Smooth muscle cell (in vitro differentiated cells): Measurements from ENCODE around the gene MS4A10. TPM values are rescaled to one million over a fixed set of nuclear protein-coding genes. Genes with fewer than 3 reads are reported as not detected.

Source experiments
- DNase-seq: peaks from one replicate; lab custom pipeline; 2025; ENCODE audit not compliant: unreplicated experiment; lab: John Stamatoyannopoulos, UW
- H2AFZ ChIP-seq: fragments of 200-600 bp; sonication (generic); 2 replicates; pipeline ENCODE4 v1.6.0; 2016; ENCODE audit warnings: antibody characterized with exemption, low read depth, mild to moderate bottlenecking
- H3F3A ChIP-seq: fragments of 200-600 bp; sonication (generic); 2 replicates; pipeline ENCODE4 v1.6.0; 2017; ENCODE audit warnings: antibody characterized with exemption, low read depth
- H3K27ac ChIP-seq: fragments of 200-600 bp; sonication (generic); 2 replicates; pipeline ENCODE4 v1.5.1; 2016; ENCODE audit warnings: low read depth, mild to moderate bottlenecking
- H3K27me3 ChIP-seq: fragments of 200-600 bp; sonication (generic); 2 replicates; pipeline ENCODE4 v1.6.1; 2016; ENCODE audit warnings: low read depth, mild to moderate bottlenecking
- H3K36me3 ChIP-seq: fragments of 200-600 bp; sonication (generic); 2 replicates; pipeline ENCODE4 v1.5.1; 2016; ENCODE audit warnings: low read depth
- H3K4me1 ChIP-seq: fragments of 200-600 bp; sonication (generic); 2 replicates; pipeline ENCODE4 v1.5.1; 2016; ENCODE audit warnings: low read depth
- H3K4me2 ChIP-seq: fragments of 200-600 bp; sonication (generic); 2 replicates; pipeline ENCODE4 v1.6.0; 2016; ENCODE audit warnings: mild to moderate bottlenecking
- H3K4me3 ChIP-seq: fragments of 200-600 bp; sonication (generic); 2 replicates; pipeline ENCODE4 v1.5.1; 2016; ENCODE audit warnings: mild to moderate bottlenecking
- H3K79me2 ChIP-seq: fragments of 200-600 bp; sonication (generic); 2 replicates; pipeline ENCODE4 v1.6.0; 2016; ENCODE audit warnings: low read depth, mild to moderate bottlenecking
- H3K9ac ChIP-seq: fragments of 200-600 bp; sonication (generic); 2 replicates; pipeline ENCODE4 v1.6.0; 2016; ENCODE audit warnings: low read depth
- H3K9me3 ChIP-seq: fragments of 200-600 bp; sonication (generic); replicated peaks from 2 replicates; pipeline ENCODE4 v1.5.1; 2016; ENCODE audit warnings: low read depth
- H4K20me1 ChIP-seq: fragments of 200-600 bp; sonication (generic); 2 replicates; pipeline ENCODE4 v1.6.0; 2016; ENCODE audit warnings: low read depth
- CTCF ChIP-seq: fragments of 200-600 bp; sonication (generic); IDR thresholded peaks from 2 replicates; pipeline ENCODE4 v1.5.1; 2017; ENCODE audit warnings: borderline replicate concordance, mild to moderate bottlenecking, antibody characterized with exemption; ENCODE audit not compliant: insufficient read depth, poor library complexity, severe bottlenecking
- WGBS: methylation state at CpG from one replicate; pipeline ENCODE4 v1.1.7; 2016; ENCODE audit warnings: low lambda C conversion rate; 5-methylcytosine and 5-hydroxymethylcytosine counted together
- polyA plus RNA-seq: library from polyadenylated mRNA; unstranded; fragments of >200 nt; fragmentation: Nextera tagmentation; extraction: Ambion mirVana; gene quantifications from 2 replicates; pipeline ENCODE4 v1.2.1, GENCODE V29; 2016
- total RNA-seq: library from RNA; depleted of rRNA; stranded (reverse); fragments of >200 nt; gene quantifications from 2 replicates; pipeline ENCODE4 v1.2.3, GENCODE V29; 2014

MS4A10 gene
- total and polyA plus RNA-seq, 2 experiments from 2014 or later: not detected

GRCh38 chr11:60849641-60850520 is 64.7 kb downstream of the MS4A10 start:
- Histone ChIP-seq H3K27me3 (peaks cover 5% of the 10 kb centered on the region), H4K20me1 (no peaks in the 10 kb centered on the region), H3K4me1 (no peaks in the 10 kb centered on the region), H3K36me3 (no peaks in the 10 kb centered on the region), H3K4me3 (no peak overlapping the region), H3F3A (no peaks in the 10 kb centered on the region), H3K79me2 (peaks cover 4% of the 10 kb centered on the region), H3K27ac (no peak overlapping the region), H3K4me2 (no peak overlapping the region), H3K9ac (no peak overlapping the region), H2AFZ (no peak overlapping the region), H3K9me3 (no peaks in the 10 kb centered on the region)
- no peak for TF ChIP-seq CTCF
- WGBS: 97% methylated on average over 29 of the region's 29 CpGs
- DNase-seq: no peak

Other genes starting within 250 kb of the MS4A10 start
- gene MS4A8, start 85.7 kb upstream of the MS4A10 start, total RNA-seq: not detected in 2 replicates
- not detected in 2 replicates for gene MS4A8, start 85.7 kb upstream of the MS4A10 start, polyA plus RNA-seq
- gene MS4A18, start 60.6 kb upstream of the MS4A10 start, total RNA-seq: not detected in 2 replicates
- gene MS4A18, start 60.6 kb upstream of the MS4A10 start, polyA plus RNA-seq: not detected in 2 replicates
- not detected in 2 replicates for gene MS4A15, start 28.5 kb upstream of the MS4A10 start, total RNA-seq
- not detected in 2 replicates for gene MS4A15, start 28.5 kb upstream of the MS4A10 start, polyA plus RNA-seq
- 2.6 and 7.5 TPM in 2 replicates for gene CCDC86, start 56.8 kb downstream of the MS4A10 start, total RNA-seq
- 24.2 and 30.3 TPM in 2 replicates for gene CCDC86, start 56.8 kb downstream of the MS4A10 start, polyA plus RNA-seq
- gene PTGDR2, start 70.6 kb downstream of the MS4A10 start, total RNA-seq: 0.04 TPM in 1 of 2 replicates, not detected in the other
- 0.08 and 0.45 TPM in 2 replicates for gene PTGDR2, start 70.6 kb downstream of the MS4A10 start, polyA plus RNA-seq
- 0.94 TPM in 1 of 2 replicates, not detected in the other for gene ZP1, start 82.2 kb downstream of the MS4A10 start, total RNA-seq
- 1.4 and 2.9 TPM in 2 replicates for gene ZP1, start 82.2 kb downstream of the MS4A10 start, polyA plus RNA-seq
- gene PRPF19, start 121.3 kb downstream of the MS4A10 start, total RNA-seq: 33.0 and 36.3 TPM in 2 replicates
- 10.2 and 14.1 TPM in 2 replicates for gene PRPF19, start 121.3 kb downstream of the MS4A10 start, polyA plus RNA-seq
- 19.8 and 48.5 TPM in 2 replicates for gene TMEM109, start 128.8 kb downstream of the MS4A10 start, total RNA-seq
- gene TMEM109, start 128.8 kb downstream of the MS4A10 start, polyA plus RNA-seq: 99.7 and 107 TPM in 2 replicates
- gene TMEM132A, start 139.1 kb downstream of the MS4A10 start, total RNA-seq: 40.7 and 46.6 TPM in 2 replicates
- 91.3 and 108 TPM in 2 replicates for gene TMEM132A, start 139.1 kb downstream of the MS4A10 start, polyA plus RNA-seq
- 0.27 and 0.99 TPM in 2 replicates for gene SLC15A3, start 166.8 kb downstream of the MS4A10 start, total RNA-seq
- gene SLC15A3, start 166.8 kb downstream of the MS4A10 start, polyA plus RNA-seq: 0.33 and 2.4 TPM in 2 replicates
- 0.27 TPM in 1 of 2 replicates, not detected in the other for gene CD6, start 186.3 kb downstream of the MS4A10 start, total RNA-seq
- 0.21 TPM in 1 of 2 replicates, not detected in the other for gene CD6, start 186.3 kb downstream of the MS4A10 start, polyA plus RNA-seq